Measurements from ENCODE around the gene CNTN2.

CNTN2 gene

GRCh38 chr1:205064741-205065316, 21.8 kb downstream of the CNTN2 start:
- TF ChIP-seq CTCF (conservative IDR thresholded peaks at IDR 0.05; ENCODE audit: low read depth) = no peak
- no peak for DNase-seq (ENCODE audit: low spot score)
- ChIA-PET CTCF (no interaction called here), POLR2A (ENCODE audit: low non-redundant PET) (no interaction called here)
- no peak overlapping the region for H3K27ac ChIP-seq

- DNase-seq (ENCODE audit: low spot score) = no peak
- TF ChIP-seq CTCF (conservative IDR thresholded peaks at IDR 0.05; ENCODE audit: low read depth) = no peak
- H3K27ac ChIP-seq = no peak overlapping the region
- POLR2A ChIA-PET (ENCODE audit: low non-redundant PET) = interaction anchor here (0.9 kb wide), 1 partner anchor 76 kb away, joined by 3 read pairs; no protein-coding TSS in a partner anchor
- CTCF ChIA-PET = interaction anchor here (0.6 to 1.8 kb wide), 7 partner anchors 9 to 210 kb away, joined by 3 to 7 read pairs (median 6); no protein-coding TSS in a partner anchor
These were observed 22.7 kb downstream of the CNTN2 start for GRCh38 chr1:205065666-205066065.

DNA sequence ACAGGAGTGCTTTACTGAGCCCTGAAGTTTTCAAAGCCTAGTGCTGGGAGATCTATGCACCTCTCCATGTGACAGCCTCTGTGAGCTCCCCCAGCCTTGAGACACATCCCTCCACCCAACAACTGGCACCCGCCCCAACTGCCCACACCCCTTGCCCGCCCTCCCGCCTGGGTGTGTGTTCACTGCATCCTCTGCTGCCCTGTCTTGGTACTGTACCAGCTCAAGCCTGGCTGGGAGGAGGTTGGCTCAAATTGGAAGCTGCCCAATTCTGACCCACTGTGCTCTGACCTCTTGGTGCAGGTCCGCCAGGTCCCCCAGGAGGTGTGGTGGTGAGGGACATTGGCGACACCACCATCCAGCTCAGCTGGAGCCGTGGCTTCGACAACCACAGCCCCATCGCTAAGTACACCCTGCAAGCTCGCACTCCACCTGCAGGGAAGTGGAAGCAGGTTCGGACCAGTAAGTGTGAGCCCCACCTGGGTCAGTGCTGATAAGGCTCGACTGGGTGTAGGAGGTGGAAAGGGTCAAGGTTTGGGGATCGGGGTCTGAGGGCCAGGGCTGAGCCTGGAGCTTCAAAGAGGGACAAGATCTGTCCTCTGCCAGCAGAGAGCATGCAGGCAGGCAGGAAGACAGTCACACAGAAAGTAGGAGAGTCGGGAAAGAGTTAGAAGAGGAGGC, 23.3 kb downstream of the CNTN2 start:
- CTCF ChIA-PET = interaction anchor here (0.5 to 1.8 kb wide), 11 partner anchors 9 to 251 kb away, joined by 3 to 7 read pairs (median 4); no protein-coding TSS in a partner anchor
- no peak for TF ChIP-seq CTCF (conservative IDR thresholded peaks at IDR 0.05; ENCODE audit: low read depth)
- no peak for DNase-seq (ENCODE audit: low spot score)
- no peak overlapping the region for H3K27ac ChIP-seq
- POLR2A ChIA-PET (ENCODE audit: low non-redundant PET) = interaction anchor here (0.9 kb wide), 1 partner anchor 76 kb away, joined by 3 read pairs; no protein-coding TSS in a partner anchor

DNA sequence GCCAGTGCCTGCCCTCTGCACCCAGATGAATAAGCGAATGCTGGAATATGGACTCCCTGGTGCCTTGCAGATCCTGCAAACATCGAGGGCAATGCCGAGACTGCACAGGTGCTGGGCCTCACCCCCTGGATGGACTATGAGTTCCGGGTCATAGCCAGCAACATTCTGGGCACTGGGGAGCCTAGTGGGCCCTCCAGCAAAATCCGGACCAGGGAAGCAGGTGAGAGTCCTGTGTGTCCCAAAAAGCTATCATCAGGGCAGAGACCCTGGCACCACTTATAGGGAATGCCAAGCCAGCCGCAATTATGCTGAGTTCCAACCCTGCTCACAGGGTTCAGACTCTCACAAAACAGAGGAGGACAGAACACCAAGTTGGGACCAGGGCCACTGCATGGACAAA, 24.0 kb downstream of the CNTN2 start:
- ChIA-PET CTCF (interaction anchor here (0.5 to 1.8 kb wide), 6 partner anchors 11 to 252 kb away, joined by 3 to 7 read pairs (median 4); no protein-coding TSS in a partner anchor), POLR2A (ENCODE audit: low non-redundant PET) (interaction anchor here (0.6 kb wide), 1 partner anchor 14 kb away, joined by 3 read pairs; no protein-coding TSS in a partner anchor)
- no peak for DNase-seq (ENCODE audit: low spot score)
- no peak overlapping the region for H3K27ac ChIP-seq
- TF ChIP-seq CTCF (conservative IDR thresholded peaks at IDR 0.05; ENCODE audit: low read depth) = no peak

GRCh38 chr1:205068001-205068400, 25.0 kb downstream of the CNTN2 start:
- TF ChIP-seq CTCF (conservative IDR thresholded peaks at IDR 0.05; ENCODE audit: low read depth) = no peak
- no peak for DNase-seq (ENCODE audit: low spot score)
- H3K27ac ChIP-seq = no peak overlapping the region
- CTCF ChIA-PET = interaction anchor here (0.7 kb wide), 1 partner anchor 188 kb away, joined by 3 read pairs; no protein-coding TSS in a partner anchor
- POLR2A ChIA-PET (ENCODE audit: low non-redundant PET) = no interaction called here

- ChIA-PET CTCF (interaction anchor here (0.7 to 1.0 kb wide), 3 partner anchors 79 to 939 kb away, joined by 3 read pairs; no protein-coding TSS in a partner anchor), POLR2A (ENCODE audit: low non-redundant PET) (no interaction called here)
- no peak overlapping the region for H3K27ac ChIP-seq
- no peak for DNase-seq (ENCODE audit: low spot score)
- no peak for TF ChIP-seq CTCF (conservative IDR thresholded peaks at IDR 0.05; ENCODE audit: low read depth)
These were observed 25.5 kb downstream of the CNTN2 start for GRCh38 chr1:205068457-205069040.

All from RWPE1 (cell line).